ENCODE measurements around the gene FAM181A.

FAM181A gene

DNA sequence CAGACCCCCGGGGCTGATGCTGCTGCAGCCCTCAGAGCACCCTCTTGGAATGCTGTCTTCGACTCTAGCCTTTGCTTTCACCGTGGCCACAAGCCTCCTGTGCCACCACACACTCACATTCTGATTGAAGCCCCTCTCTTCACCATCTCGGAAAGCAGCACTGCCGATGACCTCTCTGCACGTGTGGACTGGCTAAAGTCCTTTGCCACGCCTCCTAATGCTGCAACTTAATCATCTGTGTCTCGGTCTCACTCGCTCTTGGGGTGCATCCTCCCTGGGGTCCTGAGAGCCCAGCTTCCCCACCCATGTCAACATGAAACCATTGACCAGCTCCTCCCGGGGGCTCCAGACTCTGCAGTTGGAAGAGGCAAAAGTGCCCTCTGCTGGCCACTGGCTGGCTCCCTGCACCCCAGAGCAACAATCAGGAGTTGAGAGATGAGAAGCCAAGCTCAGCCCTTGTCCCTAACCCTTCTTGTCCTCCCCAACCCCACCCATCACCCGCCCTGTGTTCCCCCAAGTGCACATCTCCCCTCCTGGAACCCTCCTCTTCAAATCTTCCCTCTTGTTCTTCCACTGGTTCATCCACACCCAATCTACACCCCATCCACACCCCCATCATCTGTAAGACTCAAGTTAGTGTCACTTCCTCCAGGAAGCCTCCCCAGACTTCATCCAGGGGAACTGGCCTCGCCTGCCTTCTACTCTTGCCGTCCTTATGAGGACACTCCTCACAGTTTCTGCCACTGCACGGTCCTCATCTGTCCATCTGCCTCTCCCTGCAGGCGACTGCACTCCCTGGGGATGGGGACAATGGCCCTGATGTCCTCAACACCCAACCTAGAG, 23.6 kb upstream of the FAM181A start:
- Histone ChIP-seq H3K9ac (ENCODE audit: low read length) (no peak overlapping the region), H3K4me3 (ENCODE audit: low read depth, low read length, poor library complexity, severe bottlenecking) (no peak overlapping the region), H3K79me2 (ENCODE audit: insufficient read depth, low read length) (no peaks in the 10 kb centered on the region), H3K9me3 (ENCODE audit: low read length) (no peaks in the 10 kb centered on the region), H3K4me1 (ENCODE audit: insufficient read depth, low read length, severe bottlenecking) (no peaks in the 10 kb centered on the region), H4K20me1 (ENCODE audit: insufficient read depth, low read length) (no peaks in the 10 kb centered on the region), H3K9me2 (ENCODE audit: low read depth, low read length) (no peaks in the 10 kb centered on the region), H3K27ac (ENCODE audit: low read depth, low read length, poor library complexity, severe bottlenecking) (no peak overlapping the region), H3F3A (ENCODE audit: insufficient read depth, low read length) (no peaks in the 10 kb centered on the region), H3K4me2 (ENCODE audit: low read length) (no peak overlapping the region), H3K36me3 (ENCODE audit: insufficient read depth, low read length) (no peaks in the 10 kb centered on the region), H3K27me3 (ENCODE audit: insufficient read depth, low read length) (no peaks in the 10 kb centered on the region), H2AFZ (ENCODE audit: low read length) (no peak overlapping the region)
- TF ChIP-seq, protein P1, sequence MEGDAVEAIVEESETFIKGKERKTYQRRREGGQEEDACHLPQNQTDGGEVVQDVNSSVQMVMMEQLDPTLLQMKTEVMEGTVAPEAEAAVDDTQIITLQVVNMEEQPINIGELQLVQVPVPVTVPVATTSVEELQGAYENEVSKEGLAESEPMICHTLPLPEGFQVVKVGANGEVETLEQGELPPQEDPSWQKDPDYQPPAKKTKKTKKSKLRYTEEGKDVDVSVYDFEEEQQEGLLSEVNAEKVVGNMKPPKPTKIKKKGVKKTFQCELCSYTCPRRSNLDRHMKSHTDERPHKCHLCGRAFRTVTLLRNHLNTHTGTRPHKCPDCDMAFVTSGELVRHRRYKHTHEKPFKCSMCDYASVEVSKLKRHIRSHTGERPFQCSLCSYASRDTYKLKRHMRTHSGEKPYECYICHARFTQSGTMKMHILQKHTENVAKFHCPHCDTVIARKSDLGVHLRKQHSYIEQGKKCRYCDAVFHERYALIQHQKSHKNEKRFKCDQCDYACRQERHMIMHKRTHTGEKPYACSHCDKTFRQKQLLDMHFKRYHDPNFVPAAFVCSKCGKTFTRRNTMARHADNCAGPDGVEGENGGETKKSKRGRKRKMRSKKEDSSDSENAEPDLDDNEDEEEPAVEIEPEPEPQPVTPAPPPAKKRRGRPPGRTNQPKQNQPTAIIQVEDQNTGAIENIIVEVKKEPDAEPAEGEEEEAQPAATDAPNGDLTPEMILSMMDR (IDR thresholded peaks at IDR 0.05; ENCODE audit: low read length) = peak; percentile 27; the same call in 1 of the 2 replicates
- no peak for TF ChIP-seq EZH2 (IDR thresholded peaks at IDR 0.05; ENCODE audit: borderline replicate concordance, low read length)

DNA sequence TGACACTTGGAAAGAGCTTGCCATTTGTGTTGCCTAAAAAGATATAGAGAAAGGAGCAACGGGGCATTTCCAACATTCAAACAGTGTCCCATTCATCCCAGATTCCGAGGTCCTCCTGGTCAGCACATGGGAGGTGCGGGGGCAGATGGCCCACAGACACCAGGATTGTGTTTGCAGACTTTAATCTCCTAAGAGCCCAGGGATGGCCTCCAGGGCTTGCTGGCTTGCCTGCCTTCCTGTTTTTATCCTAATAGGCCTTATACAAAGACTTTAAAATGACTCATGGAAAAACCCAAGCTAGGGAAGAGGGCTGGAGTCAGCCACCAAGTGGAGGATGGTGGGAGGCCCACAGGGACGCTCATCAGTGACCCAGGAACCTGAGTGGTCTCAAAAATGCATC, 21.5 kb upstream of the FAM181A start:
- H3K36me3 ChIP-seq (ENCODE audit: insufficient read depth, low read length) = no peaks in the 10 kb centered on the region
- H4K20me1 ChIP-seq (ENCODE audit: insufficient read depth, low read length) = no peaks in the 10 kb centered on the region
- no peak for TF ChIP-seq EZH2 (IDR thresholded peaks at IDR 0.05; ENCODE audit: borderline replicate concordance, low read length)
- TF ChIP-seq, protein P1 (IDR thresholded peaks at IDR 0.05; ENCODE audit: low read length) = no peak
- no peak overlapping the region for H3K9ac ChIP-seq (ENCODE audit: low read length)
- no peak overlapping the region for H3K4me3 ChIP-seq (ENCODE audit: low read depth, low read length, poor library complexity, severe bottlenecking)
- H3K27me3 ChIP-seq (ENCODE audit: insufficient read depth, low read length) = no peaks in the 10 kb centered on the region
- no peaks in the 10 kb centered on the region for H3K79me2 ChIP-seq (ENCODE audit: insufficient read depth, low read length)
- no peak overlapping the region for H3K4me2 ChIP-seq (ENCODE audit: low read length)
- H3K27ac ChIP-seq (ENCODE audit: low read depth, low read length, poor library complexity, severe bottlenecking) = no peak overlapping the region
- H2AFZ ChIP-seq (ENCODE audit: low read length) = no peak overlapping the region
- no peaks in the 10 kb centered on the region for H3F3A ChIP-seq (ENCODE audit: insufficient read depth, low read length)
- H3K9me3 ChIP-seq (ENCODE audit: low read length) = no peaks in the 10 kb centered on the region
- H3K4me1 ChIP-seq (ENCODE audit: insufficient read depth, low read length, severe bottlenecking) = no peaks in the 10 kb centered on the region
- no peaks in the 10 kb centered on the region for H3K9me2 ChIP-seq (ENCODE audit: low read depth, low read length)

DNA sequence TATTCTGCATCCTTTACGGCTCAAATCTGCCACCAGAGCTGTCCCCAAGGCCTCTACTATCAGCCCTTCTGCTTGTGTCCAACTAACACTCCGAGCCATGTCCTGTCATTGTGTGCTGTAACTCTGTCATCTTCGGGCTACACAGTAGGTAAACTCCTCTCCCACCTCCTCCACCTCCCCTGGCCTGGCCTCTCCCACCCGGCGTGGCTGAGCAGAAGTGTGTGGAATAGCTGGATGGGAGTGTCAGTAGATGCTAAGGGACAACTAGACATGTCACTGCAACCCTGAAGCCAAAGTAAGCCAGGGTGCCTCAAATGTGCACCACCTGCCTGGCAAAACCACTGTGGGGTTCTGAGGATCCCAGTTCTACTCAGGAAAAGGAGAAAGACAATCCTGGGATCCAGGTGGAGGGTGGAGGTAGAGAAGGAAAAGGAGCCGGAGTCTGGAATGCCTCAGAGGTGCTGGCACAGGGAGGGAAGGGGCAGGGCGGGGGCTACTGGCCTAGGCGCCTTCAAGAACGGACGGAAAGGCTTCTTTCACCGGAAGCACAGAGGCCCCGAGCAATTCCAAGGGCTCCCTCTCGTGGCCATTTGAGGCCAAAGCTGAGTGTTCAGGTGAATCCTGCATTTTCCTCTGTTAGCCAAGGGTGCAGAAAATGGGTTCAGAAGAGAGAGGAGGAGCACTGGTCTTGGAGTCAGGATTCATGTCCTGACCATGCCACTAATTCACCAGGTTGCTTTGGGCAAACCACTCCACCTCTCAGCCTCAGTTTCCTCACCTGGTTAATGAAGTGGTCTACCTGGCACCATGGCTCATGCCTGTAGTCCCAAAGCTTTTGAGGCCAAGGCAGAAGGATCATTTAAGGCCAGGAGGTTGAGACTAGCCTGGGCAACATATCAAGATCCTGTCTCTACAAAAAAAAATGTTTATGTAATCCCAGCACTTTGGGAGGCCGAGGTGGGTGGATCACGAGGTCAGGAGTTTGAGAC, 20.5 kb upstream of the FAM181A start:
- Histone ChIP-seq H2AFZ (ENCODE audit: low read length) (no peak overlapping the region), H3K4me2 (ENCODE audit: low read length) (no peak overlapping the region)
- TF ChIP-seq EZH2 (IDR thresholded peaks at IDR 0.05; ENCODE audit: borderline replicate concordance, low read length) = no peak
- TF ChIP-seq, protein P1 (IDR thresholded peaks at IDR 0.05; ENCODE audit: low read length) = peak; percentile 80

More for the DNA sequence above, 20.5 kb upstream of the FAM181A start:
- Histone ChIP-seq H3K9ac (ENCODE audit: low read length) (no peak overlapping the region), H3K9me2 (ENCODE audit: low read depth, low read length) (no peaks in the 10 kb centered on the region), H3K27me3 (ENCODE audit: insufficient read depth, low read length) (no peaks in the 10 kb centered on the region), H3K36me3 (ENCODE audit: insufficient read depth, low read length) (no peaks in the 10 kb centered on the region), H3F3A (ENCODE audit: insufficient read depth, low read length) (no peaks in the 10 kb centered on the region), H3K79me2 (ENCODE audit: insufficient read depth, low read length) (no peaks in the 10 kb centered on the region), H3K27ac (ENCODE audit: low read depth, low read length, poor library complexity, severe bottlenecking) (no peak overlapping the region), H3K9me3 (ENCODE audit: low read length) (no peaks in the 10 kb centered on the region), H3K4me1 (ENCODE audit: insufficient read depth, low read length, severe bottlenecking) (no peaks in the 10 kb centered on the region), H3K4me3 (ENCODE audit: low read depth, low read length, poor library complexity, severe bottlenecking) (no peak overlapping the region), H4K20me1 (ENCODE audit: insufficient read depth, low read length) (no peaks in the 10 kb centered on the region)

Measured in OCI-LY1 (cell line).